HEK293T (cell line): ENCODE results near the gene PSMA5.

Source experiments
- CTCF ChIA-PET: fragments of 350-600 bp; formaldehyde crosslinking; extraction: SDS; loops from one replicate; lab custom pipeline; 2021; ENCODE audit warnings: antibody characterized with exemption, inconsistent platforms; lab: Yijun Ruan, JAX
- POLR2A ChIA-PET: fragments of 350-600 bp; formaldehyde crosslinking; extraction: SDS; loops from one replicate; lab custom pipeline; 2020; ENCODE audit warnings: antibody characterized with exemption, inconsistent platforms; lab: Yijun Ruan, JAX
- DNase-seq: peaks from one replicate; pipeline ENCODE4 v3.0.0; 2012; ENCODE audit warnings: mixed read lengths; ENCODE audit errors: extremely low spot score
- ARNT ChIP-seq: fragments of 450-650 bp; IDR thresholded peaks from 2 replicates; pipeline ENCODE4 v1.6.1; 2017; ENCODE audit warnings: mild to moderate bottlenecking
- BHLHE40 ChIP-seq: fragments of 450-650 bp; IDR thresholded peaks from 2 replicates; pipeline ENCODE4 v1.6.1; 2016; ENCODE audit warnings: mild to moderate bottlenecking, moderate library complexity, borderline replicate concordance
- CTBP1 ChIP-seq: fragments of 450-650 bp; IDR thresholded peaks from 2 replicates; pipeline ENCODE4 v1.6.1; 2016; ENCODE audit warnings: borderline replicate concordance
- ELF4 ChIP-seq: fragments of 450-650 bp; IDR thresholded peaks from 2 replicates; pipeline ENCODE4 v1.6.1; 2017; ENCODE audit warnings: antibody characterized with exemption
- FOXA1 ChIP-seq: fragments of 450-650 bp; IDR thresholded peaks from 2 replicates; pipeline ENCODE4 v1.6.1; 2016; ENCODE audit warnings: mild to moderate bottlenecking
- FOXK2 ChIP-seq: fragments of 450-650 bp; IDR thresholded peaks from 2 replicates; pipeline ENCODE4 v1.6.1; 2016; ENCODE audit warnings: mild to moderate bottlenecking
- FOXM1 ChIP-seq: fragments of 450-650 bp; IDR thresholded peaks from 2 replicates; pipeline ENCODE4 v1.6.1; 2017; ENCODE audit warnings: mild to moderate bottlenecking, borderline replicate concordance
- HDGF ChIP-seq: fragments of 450-650 bp; IDR thresholded peaks from 2 replicates; pipeline ENCODE4 v1.6.1; 2017; ENCODE audit warnings: antibody characterized with exemption, borderline replicate concordance
- L3MBTL2 ChIP-seq: fragments of 450-650 bp; conservative IDR thresholded peaks from 2 replicates; pipeline ENCODE4 v1.6.1; 2016; ENCODE audit warnings: mild to moderate bottlenecking
- LEF1 ChIP-seq: fragments of 450-650 bp; IDR thresholded peaks from 2 replicates; pipeline ENCODE4 v1.6.1; 2017; ENCODE audit warnings: mild to moderate bottlenecking, borderline replicate concordance
- NFRKB ChIP-seq: fragments of 450-650 bp; IDR thresholded peaks from 2 replicates; pipeline ENCODE4 v1.6.1; 2016; ENCODE audit warnings: mild to moderate bottlenecking, moderate library complexity
- SP1 ChIP-seq: fragments of 450-650 bp; IDR thresholded peaks from 2 replicates; pipeline ENCODE4 v1.6.1; 2017
- SUZ12 ChIP-seq: fragments of 450-650 bp; IDR thresholded peaks from 2 replicates; pipeline ENCODE4 v1.6.1; 2016; ENCODE audit warnings: mild to moderate bottlenecking
- TARDBP ChIP-seq: fragments of 450-650 bp; IDR thresholded peaks from 2 replicates; pipeline ENCODE4 v1.6.1; 2016
- ZNF384 ChIP-seq: fragments of 450-650 bp; IDR thresholded peaks from 2 replicates; pipeline ENCODE4 v1.6.1; 2016
- TF ChIP-seq, protein P1 (sequence below): fragments of 450-650 bp; IDR thresholded peaks from 2 replicates; pipeline ENCODE4 v1.6.1; 2016

PSMA5 gene

DNA sequence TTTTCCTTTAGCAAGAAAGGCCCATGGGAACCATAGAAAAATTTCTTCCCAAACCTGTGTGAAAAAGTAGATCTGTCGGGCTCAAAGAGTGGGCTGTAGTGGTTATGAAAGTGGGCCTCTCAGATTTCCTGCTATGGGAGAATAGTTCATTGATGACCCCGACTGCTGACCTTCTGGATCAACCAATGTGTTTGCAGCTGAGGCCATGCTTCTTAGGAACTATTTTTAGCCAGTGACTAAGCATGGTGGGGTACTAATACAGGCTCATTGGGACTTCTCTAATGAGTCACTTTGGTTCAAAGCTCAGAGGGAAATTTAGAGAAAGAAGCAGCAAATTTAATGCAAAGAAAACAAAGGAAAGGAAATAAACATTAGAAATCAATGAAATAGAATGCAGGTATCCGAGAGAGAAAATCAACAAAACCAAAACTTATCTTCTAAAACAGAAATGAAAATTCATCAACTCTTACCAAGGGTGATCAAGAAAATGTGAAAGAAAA is 12.6 kb upstream of the PSMA5 start:
- POLR2A ChIA-PET: no interaction called here
- TF ChIP-seq NFRKB: no peak
- TF ChIP-seq L3MBTL2: no peak
- TF ChIP-seq, protein P1, sequence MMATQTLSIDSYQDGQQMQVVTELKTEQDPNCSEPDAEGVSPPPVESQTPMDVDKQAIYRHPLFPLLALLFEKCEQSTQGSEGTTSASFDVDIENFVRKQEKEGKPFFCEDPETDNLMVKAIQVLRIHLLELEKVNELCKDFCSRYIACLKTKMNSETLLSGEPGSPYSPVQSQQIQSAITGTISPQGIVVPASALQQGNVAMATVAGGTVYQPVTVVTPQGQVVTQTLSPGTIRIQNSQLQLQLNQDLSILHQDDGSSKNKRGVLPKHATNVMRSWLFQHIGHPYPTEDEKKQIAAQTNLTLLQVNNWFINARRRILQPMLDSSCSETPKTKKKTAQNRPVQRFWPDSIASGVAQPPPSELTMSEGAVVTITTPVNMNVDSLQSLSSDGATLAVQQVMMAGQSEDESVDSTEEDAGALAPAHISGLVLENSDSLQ: no peak
- TF ChIP-seq SP1: no peak
- CTCF ChIA-PET: no interaction called here
- DNase-seq: no peak

DNA sequence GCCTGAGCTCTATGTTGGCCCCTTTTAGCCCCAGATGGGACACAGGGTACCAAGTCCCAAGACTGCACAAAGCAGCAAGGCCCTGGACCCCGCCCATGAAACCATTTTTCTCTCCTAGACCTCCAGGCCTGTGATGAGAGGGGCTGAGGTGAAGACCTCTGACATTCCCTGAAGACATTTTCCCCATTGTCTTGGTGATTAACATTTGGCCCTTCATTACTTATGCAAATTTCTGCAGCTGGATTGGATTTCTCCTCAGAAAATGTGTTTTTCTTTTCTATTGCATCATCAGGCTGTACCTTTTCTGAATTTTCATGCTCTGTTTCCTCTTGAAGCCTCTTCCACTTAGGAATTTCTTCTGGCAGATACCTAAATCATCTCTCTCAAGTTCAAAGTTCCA is 8.2 kb upstream of the PSMA5 start:
- no peak for DNase-seq
- TF ChIP-seq FOXM1: no peak
- TF ChIP-seq FOXA1: no peak
- no peak for TF ChIP-seq SUZ12
- TF ChIP-seq CTBP1: no peak
- TF ChIP-seq L3MBTL2: no peak
- no peak for TF ChIP-seq ZNF384
- TF ChIP-seq FOXK2: no peak
- TF ChIP-seq LEF1: no peak
- no peak for TF ChIP-seq TARDBP
- no peak for TF ChIP-seq ARNT
- no peak for TF ChIP-seq SP1
- no peak for TF ChIP-seq BHLHE40
- TF ChIP-seq ELF4: no peak
- no peak for TF ChIP-seq NFRKB
- no peak for TF ChIP-seq HDGF
- TF ChIP-seq, protein P1: no peak
- POLR2A ChIA-PET: interaction anchor here (2.1 kb wide), 1 partner anchor 9 kb away, joined by 6 read pairs; the partner anchor contains the start of gene PSMA5
- CTCF ChIA-PET: no interaction called here

DNA sequence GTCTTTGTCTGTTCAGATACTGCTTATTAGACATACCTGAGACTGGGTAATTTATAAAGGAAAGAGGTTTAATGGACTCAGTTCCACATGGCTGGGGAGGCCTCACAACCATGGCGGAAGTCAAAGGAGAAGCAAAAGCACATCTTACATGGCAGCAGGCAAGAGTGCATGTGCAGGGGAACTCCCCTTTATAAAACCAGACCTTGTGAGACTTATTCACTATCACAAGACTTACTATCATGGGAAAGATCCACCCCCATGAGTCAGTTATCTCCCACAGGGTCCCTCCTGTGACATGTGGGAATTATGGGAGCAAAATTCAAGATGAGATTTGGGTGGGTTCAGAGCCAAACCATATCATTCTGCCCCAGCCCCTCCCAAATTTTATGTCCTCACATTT is 7.1 kb upstream of the PSMA5 start:
- DNase-seq: no peak
- ChIA-PET POLR2A (no interaction called here), CTCF (no interaction called here)
- TF ChIP-seq NFRKB (no peak), LEF1 (no peak), CTBP1 (no peak), FOXM1 (no peak), ARNT (no peak), ZNF384 (no peak), ELF4 (no peak), HDGF (no peak), FOXA1 (no peak), FOXK2 (no peak), L3MBTL2 (no peak), BHLHE40 (no peak), SUZ12 (no peak), SP1 (no peak), TARDBP (no peak)
- TF ChIP-seq, protein P1: no peak

DNA sequence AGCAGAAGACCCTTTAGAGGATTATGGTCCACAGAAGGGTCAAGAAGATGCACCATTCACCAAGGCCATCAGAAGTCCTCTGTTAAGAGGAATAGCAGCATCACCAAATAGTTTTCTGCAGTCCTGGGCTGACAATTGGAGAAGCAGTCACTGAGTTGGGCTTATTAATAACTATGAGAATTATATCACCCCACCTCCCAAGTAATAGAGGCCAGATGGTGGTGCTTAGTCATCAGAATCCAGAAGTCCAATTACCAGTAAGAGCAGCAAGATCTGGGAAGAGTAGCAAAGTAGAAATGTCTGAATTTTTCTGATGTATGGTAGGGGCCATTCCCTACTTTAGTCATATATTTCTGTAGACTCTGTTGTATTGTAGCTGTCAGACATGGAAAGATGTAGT is 6.1 kb upstream of the PSMA5 start:
- CTCF ChIA-PET: no interaction called here
- no peak for DNase-seq
- POLR2A ChIA-PET: no interaction called here
- TF ChIP-seq ARNT (no peak), FOXK2 (no peak), HDGF (no peak), ELF4 (no peak)
- TF ChIP-seq, protein P1: no peak

DNA sequence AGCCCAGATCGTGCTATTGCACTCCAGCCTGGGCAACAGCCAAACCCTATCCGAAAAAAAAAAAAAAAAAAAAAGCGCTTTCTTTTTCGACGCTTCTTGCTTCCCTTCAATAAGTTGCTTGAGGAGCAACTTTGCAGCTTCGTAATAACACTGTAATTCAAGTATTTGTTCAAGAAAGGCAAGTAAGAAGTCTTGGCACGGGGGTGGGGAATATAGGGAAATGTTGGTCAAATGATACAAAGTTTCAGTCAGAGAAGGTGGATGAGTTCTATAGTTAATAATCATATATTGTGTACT is 871 bp upstream of the PSMA5 start:
- CTCF ChIA-PET: interaction anchor here (0.8 to 2.1 kb wide), 2 partner anchors 106 to 149 kb away, joined by 3 to 10 read pairs; no protein-coding TSS in a partner anchor
- DNase-seq: no peak
- POLR2A ChIA-PET: interaction anchor here (0.9 to 2.5 kb wide), 5 partner anchors 15 to 122 kb away, joined by 3 to 17 read pairs (median 9); partner anchors contain the start of genes GNAI3 and SORT1
- TF ChIP-seq BHLHE40 (no peak), ZNF384 (peak; percentile 80)

DNA sequence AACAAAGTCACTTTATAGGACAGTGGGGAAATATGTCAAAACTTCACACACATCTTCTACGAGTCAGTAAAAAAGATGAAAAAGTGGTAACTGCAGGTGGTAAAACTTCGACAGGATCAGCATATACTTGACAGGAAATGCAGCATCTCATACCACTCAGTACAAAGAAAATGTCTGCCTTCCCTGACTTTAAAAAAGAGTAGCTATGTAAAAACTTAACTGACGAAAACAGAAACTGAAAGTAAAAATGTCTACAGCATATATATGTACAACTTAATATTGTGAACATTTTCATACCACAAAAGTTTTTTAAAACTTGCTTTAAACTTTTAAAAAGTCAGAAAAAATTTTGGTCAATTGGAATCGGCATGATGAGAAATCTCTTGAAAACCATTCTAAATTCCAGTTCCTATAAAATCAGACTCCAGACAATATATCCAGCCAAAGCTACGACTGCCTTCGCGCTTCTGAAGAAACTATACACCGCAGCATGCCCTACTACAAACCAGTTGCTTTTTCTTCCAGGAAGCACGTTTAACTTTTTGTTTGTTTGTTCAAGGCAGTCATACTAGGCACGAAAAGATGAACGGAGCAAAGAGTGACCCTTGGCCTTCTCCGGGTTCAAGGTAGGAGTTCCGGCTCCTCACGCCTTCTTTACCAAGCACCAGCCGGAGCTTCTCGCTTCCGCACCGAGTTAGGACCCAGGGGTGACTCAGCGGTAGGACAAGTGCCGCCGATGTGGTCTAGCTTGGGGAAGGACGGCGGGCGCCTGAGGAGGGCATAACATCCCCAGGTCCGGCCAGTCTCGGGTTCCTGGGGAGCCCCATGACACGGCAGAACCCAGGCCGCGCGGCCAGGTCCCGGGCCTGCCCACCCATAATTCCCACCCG is 612 bp downstream of the PSMA5 start:
- POLR2A ChIA-PET: interaction anchor here (0.6 to 2.5 kb wide), 21 partner anchors 8 to 325 kb away, joined by 3 to 17 read pairs (median 4); partner anchors contain the start of genes ATXN7L2, CYB561D1, GNAI3 and PSRC1
- TF ChIP-seq FOXA1 (no peak), ELF4 (no peak), FOXK2 (no peak), CTBP1 (no peak), LEF1 (no peak), TARDBP (no peak), FOXM1 (no peak), NFRKB (no peak), ZNF384 (no peak), HDGF (no peak), BHLHE40 (no peak), ARNT (no peak)
- TF ChIP-seq, protein P1: no peak
- peak; percentile 56 for DNase-seq
- CTCF ChIA-PET: interaction anchor here (0.5 to 2.1 kb wide), 6 partner anchors 26 to 313 kb away, joined by 3 to 10 read pairs (median 4); partner anchors contain the start of genes CYB561D1 and SORT1
